Measurements from ENCODE around the gene PSD2.

- no peak for TF ChIP-seq CTCF (IDR thresholded peaks at IDR 0.05)
- TF ChIP-seq POLR2A (IDR thresholded peaks at IDR 0.05), result no peak
Observed at GRCh38 chr5:139856714-139857113, 61.1 kb downstream of the PSD2 start.

Measured in right lobe of liver (tissue), 4 donors.